B cell (primary cell): ENCODE data around the gene MAD1L1.

ENCODE experiments used
- EZH2 ChIP-seq: IDR thresholded peaks from 2 replicates; pipeline ENCODE4 v1.6.1; 2012; ENCODE audit warnings: borderline replicate concordance, low read depth, mild to moderate bottlenecking, moderate library complexity, low read length; ENCODE audit not compliant: insufficient read depth, poor library complexity, severe bottlenecking
- TF ChIP-seq, protein P1 (sequence below): fragments of 200-600 bp; IDR thresholded peaks from one replicate; pipeline ENCODE4 v1.8.0; 2022; ENCODE audit warnings: antibody characterized with exemption, mild to moderate bottlenecking

- TF ChIP-seq, protein P1, sequence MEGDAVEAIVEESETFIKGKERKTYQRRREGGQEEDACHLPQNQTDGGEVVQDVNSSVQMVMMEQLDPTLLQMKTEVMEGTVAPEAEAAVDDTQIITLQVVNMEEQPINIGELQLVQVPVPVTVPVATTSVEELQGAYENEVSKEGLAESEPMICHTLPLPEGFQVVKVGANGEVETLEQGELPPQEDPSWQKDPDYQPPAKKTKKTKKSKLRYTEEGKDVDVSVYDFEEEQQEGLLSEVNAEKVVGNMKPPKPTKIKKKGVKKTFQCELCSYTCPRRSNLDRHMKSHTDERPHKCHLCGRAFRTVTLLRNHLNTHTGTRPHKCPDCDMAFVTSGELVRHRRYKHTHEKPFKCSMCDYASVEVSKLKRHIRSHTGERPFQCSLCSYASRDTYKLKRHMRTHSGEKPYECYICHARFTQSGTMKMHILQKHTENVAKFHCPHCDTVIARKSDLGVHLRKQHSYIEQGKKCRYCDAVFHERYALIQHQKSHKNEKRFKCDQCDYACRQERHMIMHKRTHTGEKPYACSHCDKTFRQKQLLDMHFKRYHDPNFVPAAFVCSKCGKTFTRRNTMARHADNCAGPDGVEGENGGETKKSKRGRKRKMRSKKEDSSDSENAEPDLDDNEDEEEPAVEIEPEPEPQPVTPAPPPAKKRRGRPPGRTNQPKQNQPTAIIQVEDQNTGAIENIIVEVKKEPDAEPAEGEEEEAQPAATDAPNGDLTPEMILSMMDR: no peak
- no peak for TF ChIP-seq EZH2
Measured at GRCh38 chr7:2186166-2186565, 46.6 kb downstream of the MAD1L1 start.
